HG03159 (cell line): ENCODE data around the gene FAM83E.

Source experiments
- ATAC-seq: cut with Tn5 transposase; IDR thresholded peaks from one replicate; pipeline ENCODE4 v1.9.1; 2021; ENCODE audit warnings: mild to moderate bottlenecking, moderate library complexity; ENCODE audit not compliant: unreplicated experiment

FAM83E gene

GRCh38 chr19:48629599-48630295 lies 14.9 kb upstream of the FAM83E start:
- ATAC-seq, result no peak

GRCh38 chr19:48629297-48629598 lies 14.4 kb upstream of the FAM83E start:
- no peak for ATAC-seq

- no peak for ATAC-seq
These were observed 13.8 kb upstream of the FAM83E start for GRCh38 chr19:48628486-48629296.

GRCh38 chr19:48627865-48628314 lies 13.0 kb upstream of the FAM83E start:
- ATAC-seq, result no peak

GRCh38 chr19:48627201-48627864 lies 12.5 kb upstream of the FAM83E start:
- no peak for ATAC-seq

GRCh38 chr19:48625891-48626327 lies 11.0 kb upstream of the FAM83E start:
- ATAC-seq, result no peak

- ATAC-seq, result no peak
These were observed 10.2 kb upstream of the FAM83E start for GRCh38 chr19:48624791-48625723.

- ATAC-seq, result peak; percentile 54
These were observed 9.3 kb upstream of the FAM83E start for GRCh38 chr19:48624067-48624594.

GRCh38 chr19:48623556-48624066 lies 8.7 kb upstream of the FAM83E start:
- no peak for ATAC-seq

- ATAC-seq, result no peak
These were observed 5.1 kb upstream of the FAM83E start for GRCh38 chr19:48619692-48620585.

GRCh38 chr19:48618916-48619691 lies 4.2 kb upstream of the FAM83E start, which contains the start of the genes RPL18 and SPHK2:
TSS of gene RPL18 (minus strand) at chr19:48619178. CDS start at chr19:48619143, 35 bp downstream.
TSS of gene SPHK2 (plus strand) at chr19:48619506. CDS start at chr19:48620515, 1,009 bp downstream.
- ATAC-seq, result peak; percentile 70

- ATAC-seq, result no peak
These were observed 3.5 kb upstream of the FAM83E start for GRCh38 chr19:48618278-48618915.

- ATAC-seq, result no peak
These were observed 2.5 kb upstream of the FAM83E start for GRCh38 chr19:48617146-48617937.

- ATAC-seq, result no peak
These were observed 1.7 kb upstream of the FAM83E start for GRCh38 chr19:48616491-48617056.

- no peak for ATAC-seq
These were observed 1.2 kb upstream of the FAM83E start for GRCh38 chr19:48616041-48616436.

- ATAC-seq, result no peak
These were observed 560 bp upstream of the FAM83E start for GRCh38 chr19:48615231-48616040.
